GM18502 (cell line): ENCODE results near the gene SETD3.

Experiments used
- ATAC-seq: cut with Tn5 transposase; IDR thresholded peaks from one replicate; pipeline ENCODE4 v1.9.1; 2021; ENCODE audit warnings: mild to moderate bottlenecking; ENCODE audit not compliant: unreplicated experiment, poor library complexity

Gene SETD3

GRCh38 chr14:99503848-99504453 is 23.3 kb upstream of the SETD3 start:
- no peak for ATAC-seq

- ATAC-seq, result no peak
Observed at GRCh38 chr14:99502989-99503421, 22.3 kb upstream of the SETD3 start.

GRCh38 chr14:99497894-99498293 is 17.2 kb upstream of the SETD3 start:
- ATAC-seq, result no peak

GRCh38 chr14:99497341-99497740 is 16.7 kb upstream of the SETD3 start:
- ATAC-seq, result no peak

GRCh38 chr14:99484106-99484505 is 3.4 kb upstream of the SETD3 start:
- ATAC-seq, result no peak

GRCh38 chr14:99481745-99482099 is 1.1 kb upstream of the SETD3 start:
- ATAC-seq, result no peak

- peak; percentile 89 for ATAC-seq
Observed at GRCh38 chr14:99480917-99481744, 472 bp upstream of the SETD3 start, which contains the start of gene CCNK. TSS of gene CCNK (plus strand) at chr14:99481409. CDS start at chr14:99492678, 11,269 bp downstream.

- no peak for ATAC-seq
Observed at GRCh38 chr14:99479160-99479905, 1.3 kb downstream of the SETD3 start.

GRCh38 chr14:99478128-99478527 is 2.5 kb downstream of the SETD3 start:
- ATAC-seq, result no peak

- ATAC-seq, result no peak
Observed at GRCh38 chr14:99476864-99477263, 3.8 kb downstream of the SETD3 start.

GRCh38 chr14:99475660-99476059 is 5.0 kb downstream of the SETD3 start:
- no peak for ATAC-seq

- no peak for ATAC-seq
Observed at GRCh38 chr14:99475179-99475578, 5.5 kb downstream of the SETD3 start.

GRCh38 chr14:99473458-99473857 is 7.2 kb downstream of the SETD3 start:
- no peak for ATAC-seq

- ATAC-seq, result no peak
Observed at GRCh38 chr14:99472937-99473336, 7.7 kb downstream of the SETD3 start.

GRCh38 chr14:99471731-99472130 is 8.9 kb downstream of the SETD3 start:
- ATAC-seq, result no peak

- ATAC-seq, result no peak
Observed at GRCh38 chr14:99468836-99469592, 11.6 kb downstream of the SETD3 start.

- no peak for ATAC-seq
Observed at GRCh38 chr14:99468081-99468480, 12.6 kb downstream of the SETD3 start.

- no peak for ATAC-seq
Observed at GRCh38 chr14:99467336-99468078, 13.2 kb downstream of the SETD3 start.

GRCh38 chr14:99466758-99467157 is 13.9 kb downstream of the SETD3 start:
- ATAC-seq, result no peak

GRCh38 chr14:99465288-99465687 is 15.4 kb downstream of the SETD3 start:
- ATAC-seq, result no peak
